Colonic mucosa (tissue), 4 donors: ENCODE data around the gene CLIC4. TPM values are rescaled to one million over a fixed set of nuclear protein-coding genes. Genes with fewer than 3 reads are reported as not detected.
A peak's percentile ranks its signal among the peaks of the same experiment; 100 is the strongest.

Experiments
- DNase-seq: peaks from one replicate; pipeline ENCODE4 v3.0.0-alpha.2; 2020
- H3K27ac ChIP-seq: fragments of 200-600 bp; one replicate; pipeline ENCODE4 v1.8.0; 2021
- H3K27me3 ChIP-seq: fragments of 200-600 bp; one replicate; pipeline ENCODE4 v1.8.0; 2021
- H3K36me3 ChIP-seq: fragments of 200-600 bp; one replicate; pipeline ENCODE4 v1.8.0; 2021
- H3K4me1 ChIP-seq: fragments of 200-600 bp; one replicate; pipeline ENCODE4 v1.8.0; 2021; ENCODE audit warnings: mild to moderate bottlenecking
- H3K4me3 ChIP-seq: fragments of 200-600 bp; one replicate; pipeline ENCODE4 v1.8.0; 2021
- H3K9ac ChIP-seq, 2 donors: one replicate each; pipeline ENCODE4 v1.7.0; 2013; ENCODE audit warnings: control low read depth in 2 of 2, low read depth in 2 of 2, low read length in 2 of 2
- H3K9me3 ChIP-seq: fragments of 200-600 bp; one replicate; pipeline ENCODE4 v1.8.0; 2021
- intact Hi-C: fragments of 100-400 bp; cut with DNase I; formaldehyde crosslinking; loops from one replicate; pipeline ENCODE4 v1.14.1; 2022
- total RNA-seq, 2 donors: library from RNA; stranded (reverse); fragmentation: NEBNext Ultra II Directional in 1 of 2; extraction: Animal tissue kit (Norgen Biotek cat#: 25700) in 1 of 2; gene quantifications; one replicate each; pipeline ENCODE4 v1.2.1, GENCODE V29; 2021
- TF ChIP-seq, protein P1 (sequence below): fragments of 200-600 bp; IDR thresholded peaks from one replicate; pipeline ENCODE4 v1.8.0; 2022; ENCODE audit warnings: antibody characterized with exemption, mild to moderate bottlenecking
- donor health status: healthy.
- donor health status: DM: no; HTN: no; CAD: no.
- donor health status: DM: no; HTN: no; CAD: no.

The CLIC4 gene
- total RNA-seq, 2 donors from 2014 or later = 38.0 to 84.8 TPM

DNA sequence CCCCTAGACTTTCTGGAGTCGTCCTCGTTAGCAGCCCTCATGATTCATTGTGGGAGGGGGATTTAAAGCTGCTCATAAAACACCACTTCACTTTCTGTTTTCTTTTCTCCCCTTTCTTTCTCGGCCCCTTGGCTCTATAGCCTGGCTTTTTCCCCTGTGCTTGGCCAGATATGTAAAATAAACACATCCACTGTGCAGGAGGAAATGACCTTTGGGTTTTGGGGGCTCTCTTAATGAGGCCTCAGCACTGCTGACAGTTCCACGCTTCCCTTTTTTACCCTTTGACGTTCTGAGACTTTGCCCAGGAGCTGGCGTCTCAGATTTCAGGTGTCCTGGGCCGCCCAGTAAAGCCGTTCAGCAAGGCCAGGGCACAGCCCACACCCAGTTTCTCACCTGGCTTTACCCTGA is 119.1 kb downstream of the CLIC4 start:
- Histone ChIP-seq H3K27me3 (no peaks in the 10 kb centered on the region), H3K4me3 (no peak overlapping the region), H3K9ac (peak overlapping the region in 1 of 2 donors; percentile 21), H3K36me3 (no peaks in the 10 kb centered on the region), H3K4me1 (peaks cover 6% of the 10 kb centered on the region), H3K27ac (no peak overlapping the region), H3K9me3 (no peaks in the 10 kb centered on the region)
- intact Hi-C loops = no loop called here
- DNase-seq = peak; percentile 65
- TF ChIP-seq, protein P1, sequence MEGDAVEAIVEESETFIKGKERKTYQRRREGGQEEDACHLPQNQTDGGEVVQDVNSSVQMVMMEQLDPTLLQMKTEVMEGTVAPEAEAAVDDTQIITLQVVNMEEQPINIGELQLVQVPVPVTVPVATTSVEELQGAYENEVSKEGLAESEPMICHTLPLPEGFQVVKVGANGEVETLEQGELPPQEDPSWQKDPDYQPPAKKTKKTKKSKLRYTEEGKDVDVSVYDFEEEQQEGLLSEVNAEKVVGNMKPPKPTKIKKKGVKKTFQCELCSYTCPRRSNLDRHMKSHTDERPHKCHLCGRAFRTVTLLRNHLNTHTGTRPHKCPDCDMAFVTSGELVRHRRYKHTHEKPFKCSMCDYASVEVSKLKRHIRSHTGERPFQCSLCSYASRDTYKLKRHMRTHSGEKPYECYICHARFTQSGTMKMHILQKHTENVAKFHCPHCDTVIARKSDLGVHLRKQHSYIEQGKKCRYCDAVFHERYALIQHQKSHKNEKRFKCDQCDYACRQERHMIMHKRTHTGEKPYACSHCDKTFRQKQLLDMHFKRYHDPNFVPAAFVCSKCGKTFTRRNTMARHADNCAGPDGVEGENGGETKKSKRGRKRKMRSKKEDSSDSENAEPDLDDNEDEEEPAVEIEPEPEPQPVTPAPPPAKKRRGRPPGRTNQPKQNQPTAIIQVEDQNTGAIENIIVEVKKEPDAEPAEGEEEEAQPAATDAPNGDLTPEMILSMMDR = no peak

DNA sequence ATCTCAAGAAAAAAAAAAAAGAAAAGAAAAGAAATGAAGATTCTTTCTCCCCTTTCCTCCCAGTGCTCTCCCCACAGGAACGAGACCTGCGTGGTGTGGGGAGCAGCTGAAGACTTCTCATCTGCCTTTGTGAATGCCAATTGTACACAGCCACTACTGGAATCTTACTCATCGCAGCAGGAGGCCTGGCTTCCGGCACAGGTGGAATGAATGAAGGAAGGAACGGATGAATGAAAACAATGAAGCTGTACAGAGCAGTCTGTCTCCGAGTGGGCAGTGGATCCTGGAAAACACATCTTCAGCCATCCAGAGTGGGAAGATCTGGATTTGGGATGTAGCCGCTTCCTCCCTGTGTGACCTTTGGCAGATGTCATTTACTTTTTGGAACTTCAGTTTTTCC is 119.9 kb downstream of the CLIC4 start:
- no peak for DNase-seq
- intact Hi-C loops = no loop called here
- no peaks in the 10 kb centered on the region for H3K27me3 ChIP-seq
- H3K9me3 ChIP-seq = no peaks in the 10 kb centered on the region
- TF ChIP-seq, protein P1 = no peak
- H3K27ac ChIP-seq = no peak overlapping the region
- no peaks in the 10 kb centered on the region for H3K36me3 ChIP-seq
- no peak overlapping the region for H3K9ac ChIP-seq
- peaks cover 6% of the 10 kb centered on the region for H3K4me1 ChIP-seq
- no peak overlapping the region for H3K4me3 ChIP-seq

DNA sequence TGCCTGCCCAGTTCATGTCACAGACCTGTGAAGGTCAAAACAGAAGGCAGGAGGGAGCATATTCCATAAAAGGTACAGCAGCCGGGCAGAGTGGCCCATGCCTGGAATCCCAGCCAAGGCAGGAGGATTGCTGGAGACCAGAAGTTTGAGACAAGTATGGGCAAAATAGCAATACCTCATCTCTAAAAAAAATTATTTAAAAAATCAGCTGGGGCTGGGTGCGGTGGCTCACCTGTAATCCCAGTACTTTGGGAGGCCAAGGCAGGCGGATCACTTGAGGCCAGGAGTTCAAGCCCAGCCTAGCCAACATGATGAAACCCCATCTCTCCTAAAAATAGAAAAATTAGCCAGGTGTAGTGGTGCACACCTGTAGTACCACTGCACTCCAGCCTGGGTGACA is 120.3 kb downstream of the CLIC4 start:
- H3K9me3 ChIP-seq = no peaks in the 10 kb centered on the region
- H3K4me1 ChIP-seq = peaks cover 6% of the 10 kb centered on the region
- TF ChIP-seq, protein P1 = no peak
- H3K9ac ChIP-seq = no peak overlapping the region
- DNase-seq = no peak
- H3K4me3 ChIP-seq = no peak overlapping the region
- no peak overlapping the region for H3K27ac ChIP-seq
- H3K36me3 ChIP-seq = no peaks in the 10 kb centered on the region
- intact Hi-C loops = no loop called here
- no peaks in the 10 kb centered on the region for H3K27me3 ChIP-seq

- DNase-seq = peak; percentile 22
- intact Hi-C loops = no loop called here
- no peak overlapping the region for H3K9ac ChIP-seq
- no peaks in the 10 kb centered on the region for H3K36me3 ChIP-seq
- peaks cover 6% of the 10 kb centered on the region for H3K4me1 ChIP-seq
- H3K9me3 ChIP-seq = no peaks in the 10 kb centered on the region
- H3K27me3 ChIP-seq = no peaks in the 10 kb centered on the region
- H3K4me3 ChIP-seq = no peak overlapping the region
- no peak overlapping the region for H3K27ac ChIP-seq
- TF ChIP-seq, protein P1 = no peak
Measured at GRCh38 chr1:24866211-24867083, 121.2 kb downstream of the CLIC4 start.

DNA sequence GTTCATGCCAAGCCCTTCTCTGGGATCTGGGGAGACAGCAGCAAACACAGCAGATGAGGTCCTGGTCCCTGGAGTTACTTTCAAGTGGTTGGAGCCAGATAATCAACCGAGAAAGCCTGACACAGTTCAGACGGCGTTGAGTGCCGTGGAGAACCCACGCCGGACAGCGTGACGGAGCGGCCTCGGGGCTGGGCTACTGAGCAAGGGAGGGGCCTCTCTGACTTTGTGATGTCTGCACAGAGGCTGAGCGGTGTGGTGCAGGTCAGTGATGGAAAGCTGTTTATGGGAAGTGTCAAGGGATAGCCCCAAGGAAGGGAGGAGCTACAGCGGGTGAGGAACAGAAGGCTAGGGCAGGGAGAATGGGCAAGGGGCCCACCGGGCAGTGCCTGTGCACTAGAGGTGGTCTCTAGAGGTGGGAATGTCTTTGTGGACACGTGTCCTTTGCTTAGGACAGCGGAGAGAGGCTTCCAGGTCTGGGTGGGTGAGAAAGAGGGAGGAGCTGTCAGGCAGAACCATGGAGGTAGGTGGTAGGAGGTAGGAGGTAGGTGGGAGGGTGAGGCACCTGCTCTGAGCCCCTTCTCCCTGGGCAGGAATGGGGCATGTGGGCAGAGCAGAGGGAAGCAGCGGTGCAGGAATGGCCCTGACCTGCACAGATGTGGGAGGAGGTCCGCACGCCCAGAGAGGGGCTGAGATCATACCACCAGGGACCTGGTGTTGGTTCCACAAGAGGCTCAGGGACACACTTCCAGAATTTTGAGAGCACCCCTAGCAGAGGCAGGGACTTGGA is 122.0 kb downstream of the CLIC4 start:
- H3K9ac ChIP-seq = no peak overlapping the region
- intact Hi-C loops = no loop called here
- TF ChIP-seq, protein P1 = no peak
- no peaks in the 10 kb centered on the region for H3K4me1 ChIP-seq
- H3K36me3 ChIP-seq = no peaks in the 10 kb centered on the region
- H3K27me3 ChIP-seq = no peaks in the 10 kb centered on the region
- H3K27ac ChIP-seq = no peak overlapping the region
- H3K9me3 ChIP-seq = no peaks in the 10 kb centered on the region
- H3K4me3 ChIP-seq = no peak overlapping the region
- peak; percentile 16 for DNase-seq
